ENCODE measurements around the gene ARHGEF4. TPM values are rescaled to one million over a fixed set of nuclear protein-coding genes. Genes with fewer than 3 reads are reported as not detected.

ARHGEF4 gene
- total RNA-seq, 1 experiment from 2014 or later, result 12.6 TPM

GRCh38 chr2:130890941-130891669 lies 54.4 kb downstream of the ARHGEF4 start:
- H3K9me3 ChIP-seq (ENCODE audit: control insufficient read depth, low read depth, low read length), result no peaks in the 10 kb centered on the region
- no peaks in the 10 kb centered on the region for H3K23me2 ChIP-seq (ENCODE audit: insufficient read length, low read depth, low read length, poor library complexity, severe bottlenecking)
- H3K9ac ChIP-seq (ENCODE audit: extremely low read depth, insufficient read length, low read length), result no peak overlapping the region
- H4K5ac ChIP-seq (ENCODE audit: insufficient read length, low read depth, low read length), result no peak overlapping the region
- H2BK20ac ChIP-seq (ENCODE audit: low read depth, low read length, poor library complexity, severe bottlenecking), result no peak overlapping the region
- H3K56ac ChIP-seq (ENCODE audit: insufficient read length, low read depth, low read length), result no peak overlapping the region
- H3K23ac ChIP-seq (ENCODE audit: insufficient read length, low read depth, low read length), result no peak overlapping the region
- TF ChIP-seq, protein P1, sequence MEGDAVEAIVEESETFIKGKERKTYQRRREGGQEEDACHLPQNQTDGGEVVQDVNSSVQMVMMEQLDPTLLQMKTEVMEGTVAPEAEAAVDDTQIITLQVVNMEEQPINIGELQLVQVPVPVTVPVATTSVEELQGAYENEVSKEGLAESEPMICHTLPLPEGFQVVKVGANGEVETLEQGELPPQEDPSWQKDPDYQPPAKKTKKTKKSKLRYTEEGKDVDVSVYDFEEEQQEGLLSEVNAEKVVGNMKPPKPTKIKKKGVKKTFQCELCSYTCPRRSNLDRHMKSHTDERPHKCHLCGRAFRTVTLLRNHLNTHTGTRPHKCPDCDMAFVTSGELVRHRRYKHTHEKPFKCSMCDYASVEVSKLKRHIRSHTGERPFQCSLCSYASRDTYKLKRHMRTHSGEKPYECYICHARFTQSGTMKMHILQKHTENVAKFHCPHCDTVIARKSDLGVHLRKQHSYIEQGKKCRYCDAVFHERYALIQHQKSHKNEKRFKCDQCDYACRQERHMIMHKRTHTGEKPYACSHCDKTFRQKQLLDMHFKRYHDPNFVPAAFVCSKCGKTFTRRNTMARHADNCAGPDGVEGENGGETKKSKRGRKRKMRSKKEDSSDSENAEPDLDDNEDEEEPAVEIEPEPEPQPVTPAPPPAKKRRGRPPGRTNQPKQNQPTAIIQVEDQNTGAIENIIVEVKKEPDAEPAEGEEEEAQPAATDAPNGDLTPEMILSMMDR (conservative IDR thresholded peaks at IDR 0.05), result no peak
- no peak overlapping the region for H2BK5ac ChIP-seq (ENCODE audit: insufficient read length, low read length)
- no peak overlapping the region for H3K4me3 Mint-ChIP-seq
- H4K20me1 ChIP-seq (ENCODE audit: control insufficient read depth, insufficient read depth, insufficient read length), result no peaks in the 10 kb centered on the region
- H4K8ac ChIP-seq (replicated peaks; ENCODE audit: insufficient read length, low read depth, low read length), result no peak overlapping the region
- H3K27me3 ChIP-seq (ENCODE audit: insufficient read depth, low read length), result no peaks in the 10 kb centered on the region
- no peak overlapping the region for H2BK120ac ChIP-seq (ENCODE audit: low read depth, low read length, poor library complexity, severe bottlenecking)
- DNase-seq, result no peak
- peaks cover 2% of the 10 kb centered on the region; the same call in 1 of the 2 replicates for H3K4me1 ChIP-seq (ENCODE audit: insufficient read depth, low read length)
- H2AFZ ChIP-seq (ENCODE audit: low read length), result no peak overlapping the region
- H3K27me3 Mint-ChIP-seq (ENCODE audit: low read depth), result peaks cover 4% of the 10 kb centered on the region; the same call in 1 of the 2 replicates
- no peak overlapping the region for H2BK15ac ChIP-seq (ENCODE audit: low read depth, low read length)
- H3K4ac ChIP-seq (ENCODE audit: low read depth, low read length), result no peak overlapping the region
- H3T11ph ChIP-seq (ENCODE audit: low read length), result no peak overlapping the region
- peak overlapping the region; percentile 22 for H2BK12ac ChIP-seq (ENCODE audit: insufficient read length, low read depth, low read length)
- H3K18ac ChIP-seq (ENCODE audit: insufficient read length, low read depth, low read length), result no peak overlapping the region
- H3K27ac Mint-ChIP-seq, result no peak overlapping the region
- peaks cover 7 to 14% of the 10 kb centered on the region in 2 experiments; a peak in 4 of 5 replicates for H3K9me3 Mint-ChIP-seq
- H3K79me2 ChIP-seq (ENCODE audit: insufficient read depth, low read length), result no peaks in the 10 kb centered on the region; the same call in 1 of the 2 replicates
- H4K91ac ChIP-seq (ENCODE audit: insufficient read length, low read depth, low read length), result no peak overlapping the region
- H3K79me1 ChIP-seq (ENCODE audit: insufficient read depth, low read depth, low read length, poor library complexity, severe bottlenecking), result no peaks in the 10 kb centered on the region
- no peak overlapping the region for H3K4me2 ChIP-seq (ENCODE audit: insufficient read depth, insufficient read length, low read length)
- WGBS (ENCODE audit: extremely low coverage, insufficient read length, low lambda C conversion rate), result no CpG with 5 or more reads among the region's 5 CpGs
- H3K27ac ChIP-seq (ENCODE audit: insufficient read length, low read depth, low read length), result no peak overlapping the region
- no peak overlapping the region for H2AK5ac ChIP-seq (ENCODE audit: insufficient read length, low read length)
- peaks cover 22 to 24% of the 10 kb centered on the region in 2 experiments for H3K4me1 Mint-ChIP-seq
- H3K14ac ChIP-seq (ENCODE audit: insufficient read depth, low read length), result no peak overlapping the region
- peaks cover 0 to 12% (median 11%) of the 10 kb centered on the region in 3 experiments; a peak in 5 of 7 replicates for H3K36me3 Mint-ChIP-seq (ENCODE audit: insufficient read depth in 1 of 3, low read depth in 3 of 3)
